Sigmoid colon (tissue), 4 donors: ENCODE results near the gene DLL4.

ENCODE experiments used
- CTCF ChIP-seq, 4 experiments: fragments of 450-650 bp in 3 of 4; fragments of 200-600 bp in 1 of 4; IDR thresholded peaks; one replicate each; pipeline ENCODE4 v1.5.1; 2016 to 2019; ENCODE audit warnings: antibody characterized with exemption in 4 of 4, mild to moderate bottlenecking in 3 of 4, moderate library complexity in 2 of 4
- EP300 ChIP-seq, 4 donors: sonication (generic); formaldehyde crosslinking; IDR thresholded peaks; one replicate each; pipeline ENCODE4 v1.6.1; 2017; ENCODE audit warnings: antibody characterized with exemption in 4 of 4
- POLR2A ChIP-seq, 2 donors: fragments of 450-650 bp; IDR thresholded peaks; one replicate each; pipeline ENCODE4 v1.6.1; 2016; ENCODE audit warnings: antibody characterized with exemption in 2 of 2, mild to moderate bottlenecking in 2 of 2, moderate library complexity in 2 of 2
- POLR2AphosphoS5 ChIP-seq, 4 donors: sonication (generic); formaldehyde crosslinking; IDR thresholded peaks; one replicate each; pipeline ENCODE4 v1.6.1; 2017; ENCODE audit warnings: antibody characterized with exemption in 4 of 4

GRCh38 chr15:40900256-40901052 lies 28.7 kb upstream of the DLL4 start:
- TF ChIP-seq CTCF (IDR thresholded peaks at IDR 0.05): no peak
- TF ChIP-seq POLR2A (IDR thresholded peaks at IDR 0.05): no peak
- TF ChIP-seq EP300 (IDR thresholded peaks at IDR 0.05): no peak
- TF ChIP-seq POLR2AphosphoS5 (IDR thresholded peaks at IDR 0.05): no peak
